ENCODE data around the gene CYBC1. TPM values are rescaled to one million over a fixed set of nuclear protein-coding genes. Genes with fewer than 3 reads are reported as not detected.

The CYBC1 gene
- total and polyA plus RNA-seq, 9 of the 15 experiments (the other 6 are each of a cell fraction or from before 2014, with no cell fraction given): 1.3 to 71.8 (median 49.9) TPM

DNA sequence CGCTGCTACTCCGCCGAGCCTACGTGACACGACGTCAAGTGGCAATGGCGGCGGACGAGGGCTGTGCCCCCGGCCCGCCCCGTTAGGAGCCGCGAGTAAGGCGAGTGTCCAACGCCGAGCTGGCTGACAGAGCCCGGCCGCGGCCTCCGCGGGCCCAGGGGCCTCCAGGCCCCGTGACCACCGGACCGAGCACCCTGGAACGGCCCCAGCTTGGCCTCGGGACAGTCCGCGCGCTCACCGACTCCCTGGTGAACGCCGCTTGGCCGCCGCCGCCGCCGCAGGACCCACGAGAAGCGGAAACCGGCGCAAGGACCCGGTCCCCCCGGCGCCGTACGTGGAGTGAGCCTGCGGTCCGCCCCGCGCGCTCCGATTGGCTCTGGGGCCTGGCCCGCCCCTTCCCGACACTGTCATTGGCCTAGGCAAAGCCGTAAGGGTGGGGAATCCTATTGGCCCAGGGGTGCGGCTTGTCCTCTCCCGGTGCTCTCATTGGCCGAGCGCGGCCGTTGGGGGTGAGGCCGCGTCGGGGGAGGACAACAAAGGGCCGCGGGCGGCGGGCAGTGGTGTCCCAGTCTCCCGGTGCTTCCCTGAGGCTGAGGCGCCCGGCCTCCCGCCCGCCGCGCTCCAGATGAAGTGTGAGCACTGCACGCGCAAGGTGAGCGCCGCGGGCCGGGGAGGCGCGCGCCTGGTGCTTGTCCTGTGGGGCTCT is 7.8 kb upstream of the CYBC1 start, which contains the start of gene NARF (continued):
- TF ChIP-seq BHLHE40 (IDR thresholded peaks at IDR 0.05; ENCODE audit: low read length): 0 out of 2 replicates have a peak, but pooled peaks have one; percentile 2
- TF ChIP-seq PHF21A (IDR thresholded peaks at IDR 0.05; ENCODE audit: borderline replicate concordance, low read depth): no peak
- TF ChIP-seq TCF7 (IDR thresholded peaks at IDR 0.05; ENCODE audit: borderline replicate concordance): peak; percentile 30; the same call in 1 of the 2 replicates
- no peak for TF ChIP-seq NCOA4 (IDR thresholded peaks at IDR 0.05; ENCODE audit: partially characterized antibody)
- no peak for TF ChIP-seq POLR3A (IDR thresholded peaks at IDR 0.05; ENCODE audit: borderline replicate concordance, extremely low read depth, insufficient read depth, insufficient read length)
- TF ChIP-seq SMC3 (conservative IDR thresholded peaks at IDR 0.05; ENCODE audit: insufficient read depth, low read depth, low read length): 0 out of 2 replicates have a peak, but pooled peaks have one; percentile 4
- no peak for TF ChIP-seq MIER1 (IDR thresholded peaks at IDR 0.05; ENCODE audit: low read depth)
- TF ChIP-seq HDAC2 (IDR thresholded peaks at IDR 0.05): no peak
- TF ChIP-seq, protein P1, sequence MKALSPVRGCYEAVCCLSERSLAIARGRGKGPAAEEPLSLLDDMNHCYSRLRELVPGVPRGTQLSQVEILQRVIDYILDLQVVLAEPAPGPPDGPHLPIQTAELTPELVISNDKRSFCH (CRISPR knock-in tag; IDR thresholded peaks at IDR 0.05): no peak
- TF ChIP-seq, protein P1 (tag; IDR thresholded peaks at IDR 0.05): peak; percentile 84; the same call in 1 of the 2 replicates
- TF ChIP-seq, protein P2, sequence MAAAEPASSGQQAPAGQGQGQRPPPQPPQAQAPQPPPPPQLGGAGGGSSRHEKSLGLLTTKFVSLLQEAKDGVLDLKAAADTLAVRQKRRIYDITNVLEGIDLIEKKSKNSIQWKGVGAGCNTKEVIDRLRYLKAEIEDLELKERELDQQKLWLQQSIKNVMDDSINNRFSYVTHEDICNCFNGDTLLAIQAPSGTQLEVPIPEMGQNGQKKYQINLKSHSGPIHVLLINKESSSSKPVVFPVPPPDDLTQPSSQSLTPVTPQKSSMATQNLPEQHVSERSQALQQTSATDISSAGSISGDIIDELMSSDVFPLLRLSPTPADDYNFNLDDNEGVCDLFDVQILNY (CRISPR knock-in tag; IDR thresholded peaks at IDR 0.05): no peak
- TF ChIP-seq, protein P3, sequence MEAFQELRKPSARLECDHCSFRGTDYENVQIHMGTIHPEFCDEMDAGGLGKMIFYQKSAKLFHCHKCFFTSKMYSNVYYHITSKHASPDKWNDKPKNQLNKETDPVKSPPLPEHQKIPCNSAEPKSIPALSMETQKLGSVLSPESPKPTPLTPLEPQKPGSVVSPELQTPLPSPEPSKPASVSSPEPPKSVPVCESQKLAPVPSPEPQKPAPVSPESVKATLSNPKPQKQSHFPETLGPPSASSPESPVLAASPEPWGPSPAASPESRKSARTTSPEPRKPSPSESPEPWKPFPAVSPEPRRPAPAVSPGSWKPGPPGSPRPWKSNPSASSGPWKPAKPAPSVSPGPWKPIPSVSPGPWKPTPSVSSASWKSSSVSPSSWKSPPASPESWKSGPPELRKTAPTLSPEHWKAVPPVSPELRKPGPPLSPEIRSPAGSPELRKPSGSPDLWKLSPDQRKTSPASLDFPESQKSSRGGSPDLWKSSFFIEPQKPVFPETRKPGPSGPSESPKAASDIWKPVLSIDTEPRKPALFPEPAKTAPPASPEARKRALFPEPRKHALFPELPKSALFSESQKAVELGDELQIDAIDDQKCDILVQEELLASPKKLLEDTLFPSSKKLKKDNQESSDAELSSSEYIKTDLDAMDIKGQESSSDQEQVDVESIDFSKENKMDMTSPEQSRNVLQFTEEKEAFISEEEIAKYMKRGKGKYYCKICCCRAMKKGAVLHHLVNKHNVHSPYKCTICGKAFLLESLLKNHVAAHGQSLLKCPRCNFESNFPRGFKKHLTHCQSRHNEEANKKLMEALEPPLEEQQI (IDR thresholded peaks at IDR 0.05): no peak
- no peak for TF ChIP-seq TRIM28 (IDR thresholded peaks at IDR 0.05)
- no peak for TF ChIP-seq ZNF695 (CRISPR knock-in tag; IDR thresholded peaks at IDR 0.05)
- TF ChIP-seq, protein P4, sequence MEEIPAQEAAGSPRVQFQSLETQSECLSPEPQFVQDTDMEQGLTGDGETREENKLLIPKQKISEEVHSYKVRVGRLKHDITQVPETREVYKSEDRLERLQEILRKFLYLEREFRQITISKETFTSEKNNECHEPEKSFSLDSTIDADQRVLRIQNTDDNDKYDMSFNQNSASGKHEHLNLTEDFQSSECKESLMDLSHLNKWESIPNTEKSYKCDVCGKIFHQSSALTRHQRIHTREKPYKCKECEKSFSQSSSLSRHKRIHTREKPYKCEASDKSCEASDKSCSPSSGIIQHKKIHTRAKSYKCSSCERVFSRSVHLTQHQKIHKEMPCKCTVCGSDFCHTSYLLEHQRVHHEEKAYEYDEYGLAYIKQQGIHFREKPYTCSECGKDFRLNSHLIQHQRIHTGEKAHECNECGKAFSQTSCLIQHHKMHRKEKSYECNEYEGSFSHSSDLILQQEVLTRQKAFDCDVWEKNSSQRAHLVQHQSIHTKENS (CRISPR knock-in tag; IDR thresholded peaks at IDR 0.05): no peak
- no peak for TF ChIP-seq THRAP3 (IDR thresholded peaks at IDR 0.05; ENCODE audit: borderline replicate concordance)
- TF ChIP-seq, protein P5, sequence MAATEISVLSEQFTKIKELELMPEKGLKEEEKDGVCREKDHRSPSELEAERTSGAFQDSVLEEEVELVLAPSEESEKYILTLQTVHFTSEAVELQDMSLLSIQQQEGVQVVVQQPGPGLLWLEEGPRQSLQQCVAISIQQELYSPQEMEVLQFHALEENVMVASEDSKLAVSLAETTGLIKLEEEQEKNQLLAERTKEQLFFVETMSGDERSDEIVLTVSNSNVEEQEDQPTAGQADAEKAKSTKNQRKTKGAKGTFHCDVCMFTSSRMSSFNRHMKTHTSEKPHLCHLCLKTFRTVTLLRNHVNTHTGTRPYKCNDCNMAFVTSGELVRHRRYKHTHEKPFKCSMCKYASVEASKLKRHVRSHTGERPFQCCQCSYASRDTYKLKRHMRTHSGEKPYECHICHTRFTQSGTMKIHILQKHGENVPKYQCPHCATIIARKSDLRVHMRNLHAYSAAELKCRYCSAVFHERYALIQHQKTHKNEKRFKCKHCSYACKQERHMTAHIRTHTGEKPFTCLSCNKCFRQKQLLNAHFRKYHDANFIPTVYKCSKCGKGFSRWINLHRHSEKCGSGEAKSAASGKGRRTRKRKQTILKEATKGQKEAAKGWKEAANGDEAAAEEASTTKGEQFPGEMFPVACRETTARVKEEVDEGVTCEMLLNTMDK (IDR thresholded peaks at IDR 0.05; ENCODE audit: borderline replicate concordance, insufficient read depth, low read depth, low read length, poor library complexity, severe bottlenecking): no peak
- no peak for TF ChIP-seq NELFE (IDR thresholded peaks at IDR 0.05; ENCODE audit: insufficient read depth, insufficient read length)
- TF ChIP-seq, protein P6, sequence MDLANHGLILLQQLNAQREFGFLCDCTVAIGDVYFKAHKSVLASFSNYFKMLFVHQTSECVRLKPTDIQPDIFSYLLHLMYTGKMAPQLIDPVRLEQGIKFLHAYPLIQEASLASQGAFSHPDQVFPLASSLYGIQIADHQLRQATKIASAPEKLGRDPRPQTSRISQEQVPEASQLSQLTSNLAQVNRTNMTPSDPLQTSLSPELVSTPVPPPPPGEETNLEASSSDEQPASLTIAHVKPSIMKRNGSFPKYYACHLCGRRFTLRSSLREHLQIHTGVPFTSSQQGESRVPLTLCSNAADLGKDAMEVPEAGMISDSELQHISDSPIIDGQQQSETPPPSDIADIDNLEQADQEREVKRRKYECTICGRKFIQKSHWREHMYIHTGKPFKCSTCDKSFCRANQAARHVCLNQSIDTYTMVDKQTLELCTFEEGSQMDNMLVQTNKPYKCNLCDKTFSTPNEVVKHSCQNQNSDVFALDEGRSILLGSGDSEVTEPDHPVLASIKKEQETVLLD (IDR thresholded peaks at IDR 0.05): no peak; the same call in 1 of the 2 replicates

Measured in K562 (cell line).